Gastrocnemius medialis (tissue), 4 donors: ENCODE measurements around the gene GPR3. TPM values are rescaled to one million over a fixed set of nuclear protein-coding genes. Genes with fewer than 3 reads are reported as not detected.
A peak's percentile ranks its signal among the peaks of the same experiment; 100 is the strongest.

Experiments
- ATAC-seq, 2 donors: fragments of 150-250 bp; one replicate each; pipeline ENCODE4 v1.9.1; 2016
- DNase-seq, 2 donors: peaks; one replicate each; pipeline ENCODE4 v3.0.0-alpha.2; 2019
- H3K27ac ChIP-seq, 4 donors: fragments of 200-600 bp; sonication (generic); 1 replicate in 1 of 4; 2 replicates in 3 of 4; pipeline ENCODE4 v1.5.1; 2016 to 2018; ENCODE audit warnings: mild to moderate bottlenecking in 2 of 4, moderate library complexity in 1 of 4
- H3K27me3 ChIP-seq, 3 donors: fragments of 200-600 bp; sonication (generic) in 2 of 3; 1 replicate in 1 of 3; 2 replicates in 2 of 3; pipeline versions ENCODE4 v1.5.1 to v1.6.0; 2016 to 2019; ENCODE audit warnings: mild to moderate bottlenecking in 1 of 3, moderate library complexity in 1 of 3
- H3K36me3 ChIP-seq, 2 donors: fragments of 200-600 bp; sonication (generic) in 1 of 2; one replicate each; pipeline ENCODE4 v1.5.1; 2017 to 2018
- H3K4me1 ChIP-seq, 2 donors: fragments of 200-600 bp; sonication (generic) in 1 of 2; one replicate each; pipeline ENCODE4 v1.5.1; 2016 to 2017; ENCODE audit warnings: mild to moderate bottlenecking in 2 of 2
- H3K4me3 ChIP-seq, 4 donors: fragments of 200-600 bp; sonication (generic) in 3 of 4; 1 replicate in 1 of 4; 2 replicates in 3 of 4; pipeline ENCODE4 v1.5.1; 2016 to 2019; ENCODE audit warnings: mild to moderate bottlenecking in 2 of 4
- H3K9me3 ChIP-seq, 3 donors: fragments of 200-600 bp; sonication (generic) in 2 of 3; 1 replicate in 1 of 3; 2 replicates in 2 of 3; pipeline ENCODE4 v1.5.1; 2016 to 2019
- CTCF ChIP-seq, 5 experiments: fragments of 450-650 bp in 3 of 5; fragments of 200-600 bp in 2 of 5; sonication (generic) in 2 of 5; IDR thresholded peaks in 4 of 5; conservative IDR thresholded peaks in 1 of 5; 1 replicate in 4 of 5; 2 replicates in 1 of 5; pipeline ENCODE4 v1.5.1; 2016 to 2019; ENCODE audit warnings: antibody characterized with exemption in 5 of 5, mild to moderate bottlenecking in 3 of 5, moderate library complexity in 3 of 5
- POLR2A ChIP-seq, 2 donors: fragments of 450-650 bp; IDR thresholded peaks; one replicate each; pipeline ENCODE4 v1.6.1; 2017; ENCODE audit warnings: antibody characterized with exemption in 2 of 2, mild to moderate bottlenecking in 2 of 2, moderate library complexity in 2 of 2
- in situ Hi-C, 4 donors: fragments of 200-750 bp; cut with MboI; loops; one replicate each; pipeline versions ENCODE4 v1.15.0 to v1.8.0; 2017; ENCODE audit warnings: low sequenced_read_pairs in 4 of 4
- intact Hi-C: fragments of 100-400 bp; cut with DNase I; formaldehyde crosslinking; loops from one replicate; pipeline ENCODE4 v1.15.1; 2023; ENCODE audit warnings: low total_unique reads
- total RNA-seq, 4 donors: library from RNA; depleted of rRNA; stranded (reverse); fragments of >200 nt; gene quantifications; one replicate each; pipeline versions ENCODE4 v1.1.0 to v1.2.3, GENCODE V29; 2016

GPR3 gene
- total RNA-seq, 4 donors from 2014 or later = 0.23 to 0.51 (median 0.35) TPM; not detected in 1

DNA sequence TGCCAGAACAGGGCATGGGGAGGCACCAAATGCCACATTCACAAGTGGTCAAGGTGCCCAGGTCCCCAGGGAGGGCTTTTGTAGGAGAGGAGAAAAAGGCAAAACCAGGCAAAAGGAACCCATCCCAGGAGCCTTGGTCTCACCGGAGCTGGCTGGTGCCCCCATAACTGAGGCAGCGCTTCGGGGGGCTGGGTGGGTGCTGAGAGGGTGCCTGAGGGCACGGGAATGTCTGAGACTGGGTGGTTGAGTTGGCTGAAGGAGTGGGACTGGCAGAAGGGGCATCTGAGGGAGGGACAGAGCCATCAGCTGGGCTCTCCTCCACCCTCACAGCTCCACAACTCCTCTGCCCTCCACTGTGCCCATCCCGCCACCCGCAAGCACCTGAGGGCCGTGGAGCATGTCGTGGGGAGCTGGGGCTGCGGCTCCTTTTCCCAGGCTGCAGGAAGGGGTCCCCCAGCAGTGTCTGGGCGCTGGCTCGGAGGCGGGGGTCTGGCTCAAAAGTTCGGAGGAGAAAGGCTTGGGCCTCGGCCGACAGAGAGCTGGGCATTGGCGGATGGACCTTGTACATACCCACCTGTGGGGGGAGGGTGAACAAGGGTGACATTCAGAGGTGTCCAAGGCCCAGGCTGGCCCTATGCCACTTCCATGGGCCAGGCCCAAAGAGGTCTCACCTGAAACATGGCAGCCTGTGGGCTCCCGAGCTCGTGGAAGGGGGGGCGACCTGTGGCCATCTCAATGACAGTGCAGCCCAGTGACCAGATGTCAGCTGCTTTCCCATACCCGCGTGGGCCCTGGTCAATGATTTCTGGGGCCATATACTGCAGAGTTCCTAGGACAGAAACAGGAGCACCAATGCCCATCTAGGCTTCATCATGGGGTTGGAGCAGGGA, 34.1 kb upstream of the GPR3 start:
- ATAC-seq (no peak), DNase-seq (no peak)
- Histone ChIP-seq H3K9me3 (no peaks in the 10 kb centered on the region), H3K27ac (no peak overlapping the region), H3K36me3 (peaks cover 0 to 65% of the 10 kb centered on the region in 2 donors), H3K4me3 (no peak overlapping the region), H3K4me1 (no peaks in the 10 kb centered on the region), H3K27me3 (no peaks in the 10 kb centered on the region)
- in situ Hi-C loops (loop anchor here in 2 of 4 donors (5.0 kb wide), 1 partner anchor 34 kb away; the partner anchor contains the start of gene GPR3 (in 2 of the 2)), intact Hi-C loops (no loop called here)
- TF ChIP-seq CTCF (IDR thresholded peaks at IDR 0.05 in 4 of 5, conservative IDR thresholded peaks at IDR 0.05 in 1 of 5) (no peak), POLR2A (IDR thresholded peaks at IDR 0.05) (no peak)

- H3K36me3 ChIP-seq = peaks cover 0 to 60% of the 10 kb centered on the region in 2 donors
- H3K27ac ChIP-seq = no peak overlapping the region
- in situ Hi-C loops = loop anchor here in 2 of 4 donors (5.0 kb wide), 1 partner anchor 33 kb away; the partner anchor contains the start of gene GPR3 (in 2 of the 2)
- H3K27me3 ChIP-seq = no peaks in the 10 kb centered on the region
- TF ChIP-seq CTCF (IDR thresholded peaks at IDR 0.05 in 4 of 5, conservative IDR thresholded peaks at IDR 0.05 in 1 of 5) = no peak
- no peak for TF ChIP-seq POLR2A (IDR thresholded peaks at IDR 0.05)
- ATAC-seq = no peak
- no peak for DNase-seq
- H3K9me3 ChIP-seq = no peaks in the 10 kb centered on the region
- H3K4me1 ChIP-seq = no peaks in the 10 kb centered on the region
- intact Hi-C loops = no loop called here
- H3K4me3 ChIP-seq = no peak overlapping the region
Measured at GRCh38 chr1:27358928-27359313, 33.5 kb upstream of the GPR3 start.

- TF ChIP-seq POLR2A (IDR thresholded peaks at IDR 0.05) = no peak
- ATAC-seq (no peak), DNase-seq (no peak)
- H3K36me3 ChIP-seq = peaks cover 0 to 58% of the 10 kb centered on the region in 2 donors
- H3K4me3 ChIP-seq = no peak overlapping the region
- peaks cover 5% of the 10 kb centered on the region in 2 donors for H3K4me1 ChIP-seq
- no peaks in the 10 kb centered on the region for H3K9me3 ChIP-seq
- in situ Hi-C loops = loop anchor here in 2 of 4 donors (5.0 kb wide), 1 partner anchor 33 kb away; the partner anchor contains the start of gene GPR3 (in 2 of the 2)
- no peak overlapping the region for H3K27ac ChIP-seq
- no peaks in the 10 kb centered on the region for H3K27me3 ChIP-seq
- intact Hi-C loops = no loop called here
Measured at GRCh38 chr1:27359822-27360158, 32.6 kb upstream of the GPR3 start.

GRCh38 chr1:27360159-27361043, 32.0 kb upstream of the GPR3 start:
- ATAC-seq = no peak
- Histone ChIP-seq H3K27ac (no peak overlapping the region), H3K27me3 (no peaks in the 10 kb centered on the region), H3K36me3 (peaks cover 0 to 52% of the 10 kb centered on the region in 2 donors), H3K4me3 (peak overlapping the region in 1 of 4 donors; percentile 5), H3K4me1 (peaks cover 10% of the 10 kb centered on the region in 2 donors), H3K9me3 (no peaks in the 10 kb centered on the region)
- TF ChIP-seq CTCF (IDR thresholded peaks at IDR 0.05 in 4 of 5, conservative IDR thresholded peaks at IDR 0.05 in 1 of 5) (no peak), POLR2A (IDR thresholded peaks at IDR 0.05) (no peak)
- DNase-seq = no peak
- in situ Hi-C loops (no loop called here), intact Hi-C loops (no loop called here)

GRCh38 chr1:27361044-27361402, 31.4 kb upstream of the GPR3 start:
- DNase-seq = no peak
- no peak overlapping the region for H3K4me3 ChIP-seq
- H3K36me3 ChIP-seq = peaks cover 0 to 45% of the 10 kb centered on the region in 2 donors
- no peaks in the 10 kb centered on the region for H3K9me3 ChIP-seq
- TF ChIP-seq POLR2A (IDR thresholded peaks at IDR 0.05) (no peak), CTCF (IDR thresholded peaks at IDR 0.05 in 4 of 5, conservative IDR thresholded peaks at IDR 0.05 in 1 of 5) (no peak)
- no peak for ATAC-seq
- intact Hi-C loops = no loop called here
- in situ Hi-C loops = no loop called here
- H3K27ac ChIP-seq = no peak overlapping the region
- H3K27me3 ChIP-seq = no peaks in the 10 kb centered on the region
- H3K4me1 ChIP-seq = peaks cover 10% of the 10 kb centered on the region in 2 donors
